Measurements from ENCODE around the gene KIF3B.
"Not testable (repeated sequence)": the region's sequence is repeated elsewhere in the genome, so short reads cannot be mapped to it uniquely, and the experiment has no call there.

Gene KIF3B

GRCh38 chr20:32337937-32338661 is 60.6 kb downstream of the KIF3B start:
- TF ChIP-seq, protein P1, sequence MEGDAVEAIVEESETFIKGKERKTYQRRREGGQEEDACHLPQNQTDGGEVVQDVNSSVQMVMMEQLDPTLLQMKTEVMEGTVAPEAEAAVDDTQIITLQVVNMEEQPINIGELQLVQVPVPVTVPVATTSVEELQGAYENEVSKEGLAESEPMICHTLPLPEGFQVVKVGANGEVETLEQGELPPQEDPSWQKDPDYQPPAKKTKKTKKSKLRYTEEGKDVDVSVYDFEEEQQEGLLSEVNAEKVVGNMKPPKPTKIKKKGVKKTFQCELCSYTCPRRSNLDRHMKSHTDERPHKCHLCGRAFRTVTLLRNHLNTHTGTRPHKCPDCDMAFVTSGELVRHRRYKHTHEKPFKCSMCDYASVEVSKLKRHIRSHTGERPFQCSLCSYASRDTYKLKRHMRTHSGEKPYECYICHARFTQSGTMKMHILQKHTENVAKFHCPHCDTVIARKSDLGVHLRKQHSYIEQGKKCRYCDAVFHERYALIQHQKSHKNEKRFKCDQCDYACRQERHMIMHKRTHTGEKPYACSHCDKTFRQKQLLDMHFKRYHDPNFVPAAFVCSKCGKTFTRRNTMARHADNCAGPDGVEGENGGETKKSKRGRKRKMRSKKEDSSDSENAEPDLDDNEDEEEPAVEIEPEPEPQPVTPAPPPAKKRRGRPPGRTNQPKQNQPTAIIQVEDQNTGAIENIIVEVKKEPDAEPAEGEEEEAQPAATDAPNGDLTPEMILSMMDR (IDR thresholded peaks at IDR 0.05; ENCODE audit: control insufficient read depth, extremely low read depth, insufficient read depth) = no peak
- no peak overlapping the region for H3K4me3 ChIP-seq (ENCODE audit: low read depth, low read length)
- DNase-seq (ENCODE audit: low read depth) = no peak

GRCh38 chr20:32338665-32339064 is 61.2 kb downstream of the KIF3B start:
- TF ChIP-seq, protein P1 (IDR thresholded peaks at IDR 0.05; ENCODE audit: control insufficient read depth, extremely low read depth, insufficient read depth) = no peak
- no peak overlapping the region for H3K4me3 ChIP-seq (ENCODE audit: low read depth, low read length)
- no peak for DNase-seq (ENCODE audit: low read depth)

DNA sequence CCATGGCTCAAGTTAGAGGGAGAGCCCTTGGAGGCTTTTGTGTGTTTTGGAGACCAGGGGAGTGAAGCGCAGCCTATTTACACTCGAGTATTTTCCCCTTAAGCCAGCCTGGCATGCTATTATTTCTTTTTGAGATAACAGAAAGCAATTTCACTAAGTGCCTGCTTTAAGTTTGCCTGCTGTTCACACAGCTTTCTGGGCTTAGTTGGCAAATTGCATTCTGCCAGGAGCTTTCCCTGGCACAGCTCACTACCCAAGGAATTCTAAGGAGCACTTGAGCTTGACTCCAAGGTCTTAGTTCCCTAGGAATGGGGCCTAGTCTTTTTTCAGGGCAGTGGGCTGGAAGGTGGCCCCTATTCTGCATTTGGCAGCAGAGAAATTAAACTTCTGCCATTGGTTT is 61.7 kb downstream of the KIF3B start:
- no peak for DNase-seq (ENCODE audit: low read depth)

GRCh38 chr20:32341053-32341452 is 63.6 kb downstream of the KIF3B start:
- not testable (repeated sequence) for DNase-seq (ENCODE audit: low read depth)

More for the DNA sequence above, 61.7 kb downstream of the KIF3B start:
- TF ChIP-seq, protein P1 (IDR thresholded peaks at IDR 0.05; ENCODE audit: control insufficient read depth, extremely low read depth, insufficient read depth) = no peak
- H3K4me3 ChIP-seq (ENCODE audit: low read depth, low read length) = no peak overlapping the region

GRCh38 chr20:32343439-32343838 is 66.0 kb downstream of the KIF3B start:
- no peak overlapping the region for H3K4me3 ChIP-seq (ENCODE audit: low read depth, low read length)
- TF ChIP-seq, protein P1 (IDR thresholded peaks at IDR 0.05; ENCODE audit: control insufficient read depth, extremely low read depth, insufficient read depth) = no peak
- no peak for DNase-seq (ENCODE audit: low read depth)

More at GRCh38 chr20:32341053-32341452, 63.6 kb downstream of the KIF3B start:
- H3K4me3 ChIP-seq (ENCODE audit: low read depth, low read length) = not testable (repeated sequence)

DNA sequence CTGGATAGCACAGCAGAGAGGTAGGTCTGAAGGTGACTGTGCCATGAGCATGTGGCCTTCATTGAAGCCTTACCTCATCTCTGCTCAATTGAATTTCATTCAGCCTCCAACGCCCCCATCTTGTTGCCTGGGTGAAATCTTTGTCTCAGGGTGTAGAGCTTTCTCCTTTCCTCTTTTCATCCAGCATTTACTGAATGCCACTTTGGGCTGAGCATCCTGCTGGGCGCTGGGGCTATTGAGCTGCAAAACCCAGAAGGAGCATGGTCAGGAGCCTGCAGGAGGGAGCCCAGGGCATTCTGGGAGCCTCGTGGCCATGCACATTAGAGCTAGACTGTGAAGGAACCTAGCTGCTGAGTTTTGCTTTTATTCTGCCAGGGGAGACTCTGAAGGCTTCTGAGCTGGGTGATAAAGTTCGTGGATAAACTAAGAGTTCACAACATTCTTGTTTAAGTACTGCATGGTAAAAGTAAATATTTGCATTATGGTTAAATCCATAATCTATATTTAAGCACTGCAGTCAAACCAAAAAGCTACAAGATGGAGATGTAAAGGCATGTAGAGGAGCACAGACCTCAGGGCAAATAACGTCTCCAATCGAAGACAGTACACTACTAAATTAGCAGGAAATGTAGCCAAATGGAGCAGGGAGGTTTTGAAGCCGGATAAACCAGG is 67.5 kb downstream of the KIF3B start:
- no peak for DNase-seq (ENCODE audit: low read depth)
- TF ChIP-seq, protein P1 (IDR thresholded peaks at IDR 0.05; ENCODE audit: control insufficient read depth, extremely low read depth, insufficient read depth) = no peak
- H3K4me3 ChIP-seq (ENCODE audit: low read depth, low read length) = no peak overlapping the region

GRCh38 chr20:32348207-32348606 is 70.8 kb downstream of the KIF3B start:
- H3K4me3 ChIP-seq (ENCODE audit: low read depth, low read length) = no peak overlapping the region
- DNase-seq (ENCODE audit: low read depth) = peak; percentile 69
- TF ChIP-seq, protein P1 (IDR thresholded peaks at IDR 0.05; ENCODE audit: control insufficient read depth, extremely low read depth, insufficient read depth) = no peak
